ENCODE measurements around the gene IMP4. TPM values are rescaled to one million over a fixed set of nuclear protein-coding genes. Genes with fewer than 3 reads are reported as not detected.
A peak's percentile ranks its signal among the peaks of the same experiment; 100 is the strongest.

Gene IMP4
- total and polyA plus RNA-seq, 12 donors, result 50.6 to 190 (median 64.6) TPM

DNA sequence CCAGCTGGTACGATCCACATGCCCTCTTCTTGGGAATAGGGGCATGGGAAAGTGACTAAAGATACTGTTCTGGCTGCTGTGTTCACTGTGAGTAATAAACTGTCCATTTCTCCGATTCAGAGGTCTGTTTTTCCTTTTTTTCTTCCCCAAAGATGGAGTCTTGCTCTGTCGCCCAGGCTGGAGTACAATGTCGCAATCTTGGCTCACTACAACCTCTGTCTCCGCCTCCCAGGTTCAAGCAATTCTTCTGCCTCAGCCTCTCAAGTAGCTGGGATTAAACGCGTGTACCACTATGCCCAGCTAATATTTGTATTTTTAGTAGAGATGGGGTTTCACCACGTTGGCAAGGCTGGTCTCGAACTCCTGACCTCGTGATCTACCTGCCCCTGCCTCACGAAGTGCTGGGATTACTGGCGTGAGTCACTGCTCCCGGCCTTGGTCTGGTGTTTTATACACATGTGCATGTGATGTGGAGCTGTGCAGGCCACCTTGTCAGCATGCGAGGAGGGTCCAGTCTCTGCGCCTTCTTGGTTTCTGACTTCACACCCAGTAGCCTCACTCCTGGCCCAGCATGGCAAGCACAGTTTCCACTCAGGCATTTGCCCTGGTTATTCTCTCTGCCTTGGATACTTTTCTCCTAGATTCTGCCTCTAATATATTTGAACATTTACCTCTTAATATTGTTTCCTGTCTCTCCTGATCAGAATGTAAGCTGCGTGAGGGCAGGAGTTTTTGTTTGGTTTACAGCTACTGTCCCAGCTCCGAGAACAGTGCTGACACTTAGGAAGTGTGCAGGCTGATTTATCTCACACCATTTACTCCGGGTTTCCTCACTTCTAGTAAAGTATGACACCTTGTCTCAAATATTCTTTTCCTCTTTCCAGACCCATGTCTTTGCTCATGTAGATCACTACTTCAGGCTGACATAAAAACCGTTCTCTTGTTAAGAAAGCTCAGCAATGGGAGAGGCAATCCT lies 32.9 kb downstream of the IMP4 start:
- TF ChIP-seq, protein P1, sequence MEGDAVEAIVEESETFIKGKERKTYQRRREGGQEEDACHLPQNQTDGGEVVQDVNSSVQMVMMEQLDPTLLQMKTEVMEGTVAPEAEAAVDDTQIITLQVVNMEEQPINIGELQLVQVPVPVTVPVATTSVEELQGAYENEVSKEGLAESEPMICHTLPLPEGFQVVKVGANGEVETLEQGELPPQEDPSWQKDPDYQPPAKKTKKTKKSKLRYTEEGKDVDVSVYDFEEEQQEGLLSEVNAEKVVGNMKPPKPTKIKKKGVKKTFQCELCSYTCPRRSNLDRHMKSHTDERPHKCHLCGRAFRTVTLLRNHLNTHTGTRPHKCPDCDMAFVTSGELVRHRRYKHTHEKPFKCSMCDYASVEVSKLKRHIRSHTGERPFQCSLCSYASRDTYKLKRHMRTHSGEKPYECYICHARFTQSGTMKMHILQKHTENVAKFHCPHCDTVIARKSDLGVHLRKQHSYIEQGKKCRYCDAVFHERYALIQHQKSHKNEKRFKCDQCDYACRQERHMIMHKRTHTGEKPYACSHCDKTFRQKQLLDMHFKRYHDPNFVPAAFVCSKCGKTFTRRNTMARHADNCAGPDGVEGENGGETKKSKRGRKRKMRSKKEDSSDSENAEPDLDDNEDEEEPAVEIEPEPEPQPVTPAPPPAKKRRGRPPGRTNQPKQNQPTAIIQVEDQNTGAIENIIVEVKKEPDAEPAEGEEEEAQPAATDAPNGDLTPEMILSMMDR (IDR thresholded peaks at IDR 0.05), result no peak
- WGBS, 2 donors, result 94 to 96% methylated on average over 19 of the region's 19 CpGs
- no peak for DNase-seq
- H3K27ac ChIP-seq, result peak overlapping the region in 1 of 10 donors; percentile 13
- no peak for ATAC-seq
- H3K36me3 ChIP-seq, result peaks cover 0 to 36% (median 0%) of the 10 kb centered on the region in 9 donors
- H3K9me3 ChIP-seq, result no peaks in the 10 kb centered on the region
- intact Hi-C loops (cut with DNase I), result no loop called here
- no peaks in the 10 kb centered on the region for H3K27me3 ChIP-seq
- peaks cover 3 to 65% (median 31%) of the 10 kb centered on the region in 9 donors for H3K4me1 ChIP-seq
- H3K4me3 ChIP-seq, result no peak overlapping the region

DNA sequence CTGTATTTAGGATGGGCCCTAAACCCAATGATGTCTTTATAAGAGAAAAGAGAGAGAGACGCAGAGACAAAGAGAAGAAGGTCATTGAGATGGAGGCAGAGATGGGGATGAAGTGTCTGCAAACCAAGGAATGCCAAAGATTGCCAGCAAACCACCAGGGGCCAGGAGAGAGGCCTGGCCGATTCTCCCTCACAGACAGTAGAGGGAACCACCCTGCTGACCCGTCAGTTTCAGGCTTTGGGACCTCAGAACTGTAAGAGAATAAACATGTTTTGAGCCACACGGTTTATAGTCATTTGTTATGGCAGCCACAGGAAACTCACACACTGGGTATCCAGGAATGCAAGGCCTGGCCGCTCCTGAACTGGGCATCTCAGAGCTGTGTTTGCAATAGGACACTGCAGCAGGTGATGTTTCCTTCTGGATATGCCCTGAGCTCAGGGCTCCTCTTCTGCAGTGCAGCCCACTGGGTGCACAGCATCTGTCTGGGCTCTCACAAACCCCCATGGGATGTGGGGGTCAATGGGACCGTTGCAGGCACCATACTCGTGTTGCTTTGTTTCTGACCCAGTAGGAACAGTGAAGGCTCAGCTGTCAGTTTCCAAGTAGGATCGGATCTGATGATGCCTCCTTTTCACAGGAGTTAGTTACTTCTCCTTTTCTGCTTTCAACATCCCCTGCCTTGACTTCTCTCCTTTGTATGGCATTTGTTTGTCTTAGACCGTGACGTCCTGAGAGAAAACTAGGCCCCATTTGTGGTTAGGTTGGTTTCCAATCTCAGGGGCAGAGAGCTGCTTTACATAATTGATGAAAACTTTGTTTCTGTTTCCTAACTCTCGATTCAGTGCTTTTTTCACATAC lies 34.0 kb downstream of the IMP4 start:
- H3K36me3 ChIP-seq, result peaks cover 0 to 35% (median 0%) of the 10 kb centered on the region in 9 donors
- TF ChIP-seq, protein P1 (IDR thresholded peaks at IDR 0.05), result peak in 4 of 9 donors; percentile 21 to 36 (median 28)
- no peaks in the 10 kb centered on the region for H3K9me3 ChIP-seq
- peak overlapping the region in 1 of 10 donors; percentile 5 for H3K27ac ChIP-seq
- intact Hi-C loops (cut with DNase I), result no loop called here
- no peak for ATAC-seq
- WGBS, 2 donors, result 73 to 82% methylated on average over 11 of the region's 11 CpGs
- DNase-seq, result no peak
- H3K4me1 ChIP-seq, result peaks cover 3 to 54% (median 21%) of the 10 kb centered on the region in 9 donors
- H3K27me3 ChIP-seq, result no peaks in the 10 kb centered on the region
- no peak overlapping the region for H3K4me3 ChIP-seq

DNA sequence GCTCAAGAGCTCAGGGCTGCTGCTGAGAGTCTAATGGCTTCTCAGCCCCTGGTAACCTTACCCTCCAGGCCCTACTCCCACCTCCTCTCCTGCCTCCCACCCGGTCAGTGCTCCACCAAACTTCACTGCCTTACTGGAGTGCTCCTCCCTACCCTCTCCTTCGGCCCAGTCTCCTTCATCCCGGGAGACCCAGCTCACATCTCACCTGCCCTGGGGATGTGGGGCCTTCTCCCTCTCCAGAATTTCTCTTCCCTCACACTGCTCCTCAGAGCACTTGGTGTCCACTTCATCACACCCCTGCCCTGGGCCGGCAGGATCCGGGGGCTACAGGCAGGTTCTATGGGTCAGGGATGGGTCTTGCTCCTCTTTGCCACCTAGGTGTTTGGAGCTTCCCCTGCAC lies 34.8 kb downstream of the IMP4 start:
- intact Hi-C loops (cut with DNase I), result no loop called here
- Histone ChIP-seq H3K4me1 (peaks cover 3 to 51% (median 19%) of the 10 kb centered on the region in 9 donors), H3K4me3 (no peak overlapping the region), H3K36me3 (peaks cover 0 to 38% (median 0%) of the 10 kb centered on the region in 9 donors), H3K9me3 (no peaks in the 10 kb centered on the region), H3K27me3 (no peaks in the 10 kb centered on the region), H3K27ac (no peak overlapping the region)
- DNase-seq (no peak), ATAC-seq (no peak)
- 93 to 94% methylated on average over 5 of the region's 5 CpGs for WGBS, 2 donors
- TF ChIP-seq, protein P1 (IDR thresholded peaks at IDR 0.05), result no peak

Measured in heart right ventricle (tissue), 16 donors.